ENCODE data around the gene SPATA46. TPM values are rescaled to one million over a fixed set of nuclear protein-coding genes. Genes with fewer than 3 reads are reported as not detected.

Gene SPATA46
- total RNA-seq, 1 donor from 2014 or later: not detected

DNA sequence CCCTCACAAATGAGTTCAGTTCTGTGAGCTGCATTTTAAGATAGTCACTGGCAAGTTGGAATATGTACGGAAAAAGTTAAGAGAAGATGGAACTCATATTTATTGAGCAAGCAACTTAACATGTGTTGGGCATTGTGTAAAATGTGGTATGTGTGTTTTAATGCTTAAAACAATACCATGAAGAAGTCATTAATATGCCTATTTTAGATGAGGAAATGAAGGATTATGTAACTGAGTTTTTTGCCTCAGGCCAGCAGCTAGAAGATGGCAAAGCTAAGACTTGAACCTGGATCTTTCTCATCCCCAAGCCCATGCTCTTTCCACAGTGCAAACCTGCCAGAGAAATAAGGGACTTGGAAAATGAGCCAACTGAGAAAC, 48.9 kb downstream of the SPATA46 start:
- H3K27ac Mint-ChIP-seq (ENCODE audit: unreplicated experiment): no peak overlapping the region
- DNase-seq (ENCODE audit: low spot score): no peak
- no peaks in the 10 kb centered on the region for H3K27me3 Mint-ChIP-seq (ENCODE audit: low read depth)
- peaks cover 19% of the 10 kb centered on the region for H3K4me1 Mint-ChIP-seq (ENCODE audit: low read depth)
- no peak overlapping the region for H3K4me3 Mint-ChIP-seq (ENCODE audit: unreplicated experiment)
- H3K9me3 Mint-ChIP-seq (ENCODE audit: low read depth): no peaks in the 10 kb centered on the region
- H3K36me3 Mint-ChIP-seq (ENCODE audit: low read depth): no peaks in the 10 kb centered on the region
- TF ChIP-seq, protein P1, sequence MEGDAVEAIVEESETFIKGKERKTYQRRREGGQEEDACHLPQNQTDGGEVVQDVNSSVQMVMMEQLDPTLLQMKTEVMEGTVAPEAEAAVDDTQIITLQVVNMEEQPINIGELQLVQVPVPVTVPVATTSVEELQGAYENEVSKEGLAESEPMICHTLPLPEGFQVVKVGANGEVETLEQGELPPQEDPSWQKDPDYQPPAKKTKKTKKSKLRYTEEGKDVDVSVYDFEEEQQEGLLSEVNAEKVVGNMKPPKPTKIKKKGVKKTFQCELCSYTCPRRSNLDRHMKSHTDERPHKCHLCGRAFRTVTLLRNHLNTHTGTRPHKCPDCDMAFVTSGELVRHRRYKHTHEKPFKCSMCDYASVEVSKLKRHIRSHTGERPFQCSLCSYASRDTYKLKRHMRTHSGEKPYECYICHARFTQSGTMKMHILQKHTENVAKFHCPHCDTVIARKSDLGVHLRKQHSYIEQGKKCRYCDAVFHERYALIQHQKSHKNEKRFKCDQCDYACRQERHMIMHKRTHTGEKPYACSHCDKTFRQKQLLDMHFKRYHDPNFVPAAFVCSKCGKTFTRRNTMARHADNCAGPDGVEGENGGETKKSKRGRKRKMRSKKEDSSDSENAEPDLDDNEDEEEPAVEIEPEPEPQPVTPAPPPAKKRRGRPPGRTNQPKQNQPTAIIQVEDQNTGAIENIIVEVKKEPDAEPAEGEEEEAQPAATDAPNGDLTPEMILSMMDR (IDR thresholded peaks at IDR 0.05): no peak

- no peak for DNase-seq (ENCODE audit: low spot score)
- Mint-ChIP-seq H3K9me3 (ENCODE audit: low read depth) (no peaks in the 10 kb centered on the region), H3K27me3 (ENCODE audit: low read depth) (no peaks in the 10 kb centered on the region), H3K4me1 (ENCODE audit: low read depth) (peaks cover 19% of the 10 kb centered on the region), H3K27ac (ENCODE audit: unreplicated experiment) (no peak overlapping the region), H3K36me3 (ENCODE audit: low read depth) (no peaks in the 10 kb centered on the region), H3K4me3 (ENCODE audit: unreplicated experiment) (no peak overlapping the region)
- TF ChIP-seq, protein P1 (IDR thresholded peaks at IDR 0.05): no peak
Observed at GRCh38 chr1:162327144-162327787, 49.4 kb downstream of the SPATA46 start.

DNA sequence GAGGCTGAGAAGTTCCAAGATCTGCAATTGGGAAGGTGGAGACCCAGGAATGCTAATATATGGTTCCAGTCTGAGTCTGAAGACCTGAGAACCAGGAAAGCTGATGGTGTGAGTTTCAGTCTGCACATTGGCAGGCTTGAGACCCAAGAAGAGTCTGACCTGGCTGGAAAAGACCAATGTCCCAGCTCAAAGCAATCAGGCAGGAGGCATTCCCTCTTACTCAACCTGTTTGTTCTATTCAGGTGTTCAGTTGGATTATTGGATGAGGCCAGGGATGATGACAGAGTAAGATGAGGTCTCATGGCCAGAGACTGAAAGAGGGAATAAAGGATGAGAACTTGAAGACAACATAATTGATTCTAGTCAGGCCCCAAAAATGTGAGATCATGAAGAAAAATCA, 50.1 kb downstream of the SPATA46 start:
- Mint-ChIP-seq H3K36me3 (ENCODE audit: low read depth) (no peaks in the 10 kb centered on the region), H3K27ac (ENCODE audit: unreplicated experiment) (no peak overlapping the region), H3K27me3 (ENCODE audit: low read depth) (no peaks in the 10 kb centered on the region), H3K9me3 (ENCODE audit: low read depth) (no peaks in the 10 kb centered on the region), H3K4me1 (ENCODE audit: low read depth) (peaks cover 19% of the 10 kb centered on the region), H3K4me3 (ENCODE audit: unreplicated experiment) (no peak overlapping the region)
- TF ChIP-seq, protein P1 (IDR thresholded peaks at IDR 0.05): no peak
- no peak for DNase-seq (ENCODE audit: low spot score)

DNA sequence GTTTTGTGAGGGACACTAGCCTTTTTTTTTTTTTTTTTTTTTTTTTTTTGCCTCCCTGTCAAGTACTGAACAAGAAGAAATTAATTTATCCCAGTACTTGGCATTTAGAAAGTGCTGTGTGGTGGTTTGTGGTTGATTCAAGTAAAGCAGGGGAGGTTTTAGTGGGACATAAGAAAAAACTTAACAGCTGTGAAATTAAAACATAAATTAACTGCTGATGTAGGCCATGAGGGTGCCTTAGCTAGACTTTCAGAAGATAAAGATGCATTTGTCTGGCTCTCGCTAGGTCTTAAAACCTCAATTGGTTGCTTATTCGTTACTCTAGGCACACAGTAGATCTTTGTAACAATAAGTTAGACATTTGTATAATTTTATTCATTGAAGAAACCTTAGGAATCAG, 52.3 kb downstream of the SPATA46 start:
- TF ChIP-seq, protein P1 (IDR thresholded peaks at IDR 0.05): no peak
- H3K4me3 Mint-ChIP-seq (ENCODE audit: unreplicated experiment): no peak overlapping the region
- no peak overlapping the region for H3K27ac Mint-ChIP-seq (ENCODE audit: unreplicated experiment)
- DNase-seq (ENCODE audit: low spot score): no peak
- H3K9me3 Mint-ChIP-seq (ENCODE audit: low read depth): no peaks in the 10 kb centered on the region
- no peaks in the 10 kb centered on the region for H3K36me3 Mint-ChIP-seq (ENCODE audit: low read depth)
- H3K4me1 Mint-ChIP-seq (ENCODE audit: low read depth): peaks cover 16% of the 10 kb centered on the region
- no peaks in the 10 kb centered on the region for H3K27me3 Mint-ChIP-seq (ENCODE audit: low read depth)

Small RNAs within 50 kb of the gene (microRNA-seq; reads per million reads assigned to microRNA genes)
- gene MIR556 (ENCODE audit: borderline number of aligned reads): 1.7 reads per million

Other genes starting within 250 kb of the SPATA46 start
- 5.9 to 6.4 TPM (median 6.1 TPM) in 3 replicates for gene C1orf226, start 4.9 kb upstream of the SPATA46 start, total RNA-seq
- gene SH2D1B, start 35.3 kb upstream of the SPATA46 start, total RNA-seq: not detected in 3 replicates
- gene UHMK1, start 121.0 kb upstream of the SPATA46 start, total RNA-seq: 28.4 to 35.4 TPM (median 29.2 TPM) in 3 replicates
- 49.6 to 66.6 TPM (median 52.7 TPM) in 3 replicates for gene UAP1, start 184.9 kb upstream of the SPATA46 start, total RNA-seq

All from chondrocyte (in vitro differentiated cells).